SJCRH30 (cell line): ENCODE data around the gene C17orf100. TPM values are rescaled to one million over a fixed set of nuclear protein-coding genes. Genes with fewer than 3 reads are reported as not detected.

Source experiments
- DNase-seq, 2 experiments: peaks; one replicate each; pipeline ENCODE4 v3.0.0-alpha.2; 2015 to 2020
- H3K27ac ChIP-seq: fragments of 250-450 bp; sonication (Bioruptor Pico); 2 replicates; pipeline ENCODE4 v1.5.1; 2020; ENCODE audit warnings: mild to moderate bottlenecking, moderate library complexity
- H3K27me3 ChIP-seq: fragments of 250-450 bp; sonication (Bioruptor Pico); 2 replicates; pipeline ENCODE4 v1.5.1; 2020; ENCODE audit warnings: mild to moderate bottlenecking, moderate library complexity
- H3K36me3 ChIP-seq: fragments of 250-450 bp; sonication (Bioruptor Pico); 2 replicates; pipeline ENCODE4 v1.5.1; 2020; ENCODE audit warnings: mild to moderate bottlenecking, moderate library complexity
- H3K4me1 ChIP-seq: fragments of 250-450 bp; sonication (Bioruptor Pico); 2 replicates; pipeline ENCODE4 v1.5.1; 2020; ENCODE audit warnings: mild to moderate bottlenecking, moderate library complexity
- H3K4me3 ChIP-seq: fragments of 250-450 bp; sonication (Bioruptor Pico); 2 replicates; pipeline ENCODE4 v1.5.1; 2020; ENCODE audit warnings: mild to moderate bottlenecking, moderate library complexity
- H3K9me3 ChIP-seq: fragments of 250-450 bp; sonication (Bioruptor Pico); replicated peaks from 2 replicates; pipeline ENCODE4 v1.5.1; 2020; ENCODE audit warnings: mild to moderate bottlenecking, moderate library complexity
- total RNA-seq: library from RNA; depleted of rRNA; stranded (reverse); fragments of >200 nt; shearing (Covaris generic); gene quantifications from 2 replicates; pipeline ENCODE4 v1.2.3, GENCODE V29; 2014

The C17orf100 gene
- total RNA-seq, 1 experiment from 2014 or later, result 1.9 TPM

GRCh38 chr17:6637458-6637840, 14.1 kb upstream of the C17orf100 start:
- Histone ChIP-seq H3K9me3 (no peaks in the 10 kb centered on the region), H3K27me3 (no peaks in the 10 kb centered on the region), H3K27ac (no peak overlapping the region), H3K4me3 (no peak overlapping the region), H3K4me1 (0 out of 2 replicates have a peak, but pooled peaks cover 5% of the 10 kb centered on the region), H3K36me3 (peaks cover 15% of the 10 kb centered on the region)
- no peak for DNase-seq

GRCh38 chr17:6638046-6638908, 13.3 kb upstream of the C17orf100 start:
- no peaks in the 10 kb centered on the region for H3K27me3 ChIP-seq
- no peak overlapping the region for H3K4me3 ChIP-seq
- H3K27ac ChIP-seq, result no peak overlapping the region
- H3K9me3 ChIP-seq, result no peaks in the 10 kb centered on the region
- no peak for DNase-seq
- 0 out of 2 replicates have a peak, but pooled peaks cover 8% of the 10 kb centered on the region for H3K4me1 ChIP-seq
- H3K36me3 ChIP-seq, result peaks cover 11% of the 10 kb centered on the region

GRCh38 chr17:6639014-6639585, 12.5 kb upstream of the C17orf100 start:
- Histone ChIP-seq H3K9me3 (no peaks in the 10 kb centered on the region), H3K4me3 (peak overlapping the region; percentile 68), H3K36me3 (peaks cover 10% of the 10 kb centered on the region), H3K27ac (no peak overlapping the region), H3K27me3 (no peaks in the 10 kb centered on the region), H3K4me1 (0 out of 2 replicates have a peak, but pooled peaks cover 8% of the 10 kb centered on the region)
- no peak for DNase-seq

- peak overlapping the region; percentile 68 for H3K4me3 ChIP-seq
- 0 out of 2 replicates have a peak, but pooled peaks cover 8% of the 10 kb centered on the region for H3K4me1 ChIP-seq
- H3K27me3 ChIP-seq, result no peaks in the 10 kb centered on the region
- peak; percentile 33 to 44 for DNase-seq
- H3K9me3 ChIP-seq, result no peaks in the 10 kb centered on the region
- peak overlapping the region; percentile 76 for H3K27ac ChIP-seq
- H3K36me3 ChIP-seq, result peaks cover 7% of the 10 kb centered on the region
Measured at GRCh38 chr17:6639586-6640535, 11.7 kb upstream of the C17orf100 start.

GRCh38 chr17:6640536-6641246, 10.9 kb upstream of the C17orf100 start, which contains the start of the genes KIAA0753 and TXNDC17:
TSS of gene KIAA0753 (minus strand) at chr17:6640711. CDS start at chr17:6635103, 5,608 bp downstream.
TSS of gene TXNDC17 (plus strand) at chr17:6641060. CDS start at chr17:6641083, 23 bp downstream.
- Histone ChIP-seq H3K27ac (peak within 1 kb of the TSS; percentile 76), H3K4me3 (peak within 1 kb of the TSS; percentile 68), H3K9me3 (no peaks in the 10 kb centered on the region), H3K27me3 (no peaks in the 10 kb centered on the region), H3K4me1 (0 out of 2 replicates have a peak, but pooled peaks cover 8% of the 10 kb centered on the region), H3K36me3 (peaks cover 7% of the 10 kb centered on the region)
- peak; percentile 87 to 89 for DNase-seq

- peaks cover 7% of the 10 kb centered on the region for H3K36me3 ChIP-seq
- no peak for DNase-seq
- no peaks in the 10 kb centered on the region for H3K27me3 ChIP-seq
- H3K9me3 ChIP-seq, result no peaks in the 10 kb centered on the region
- 0 out of 2 replicates have a peak, but pooled peaks cover 8% of the 10 kb centered on the region for H3K4me1 ChIP-seq
- H3K27ac ChIP-seq, result peak overlapping the region; percentile 76
- H3K4me3 ChIP-seq, result peak overlapping the region; percentile 68
Measured at GRCh38 chr17:6641247-6641863, 10.2 kb upstream of the C17orf100 start.

GRCh38 chr17:6642592-6642991, 9.0 kb upstream of the C17orf100 start:
- H3K36me3 ChIP-seq, result peaks cover 7% of the 10 kb centered on the region
- no peak for DNase-seq

GRCh38 chr17:6643451-6644125, 8.0 kb upstream of the C17orf100 start:
- no peak overlapping the region for H3K4me3 ChIP-seq
- H3K27me3 ChIP-seq, result no peaks in the 10 kb centered on the region
- 0 out of 2 replicates have a peak, but pooled peaks cover 8% of the 10 kb centered on the region for H3K4me1 ChIP-seq
- no peaks in the 10 kb centered on the region for H3K9me3 ChIP-seq
- peaks cover 8% of the 10 kb centered on the region for H3K36me3 ChIP-seq
- DNase-seq, result peak in 1 of 2 experiments; percentile 28
- H3K27ac ChIP-seq, result no peak overlapping the region

More at GRCh38 chr17:6642592-6642991, 9.0 kb upstream of the C17orf100 start:
- H3K4me3 ChIP-seq, result no peak overlapping the region
- 0 out of 2 replicates have a peak, but pooled peaks cover 8% of the 10 kb centered on the region for H3K4me1 ChIP-seq
- H3K9me3 ChIP-seq, result no peaks in the 10 kb centered on the region
- no peak overlapping the region for H3K27ac ChIP-seq
- no peaks in the 10 kb centered on the region for H3K27me3 ChIP-seq

GRCh38 chr17:6648181-6648580, 3.4 kb upstream of the C17orf100 start:
- peaks cover 5% of the 10 kb centered on the region; the same call in 1 of the 2 replicates for H3K4me1 ChIP-seq
- H3K4me3 ChIP-seq, result no peak overlapping the region
- H3K27me3 ChIP-seq, result no peaks in the 10 kb centered on the region

GRCh38 chr17:6651919-6652452, 424 bp downstream of the C17orf100 start:
- DNase-seq, result peak; percentile 38 to 50
- H3K27me3 ChIP-seq, result no peaks in the 10 kb centered on the region
- no peaks in the 10 kb centered on the region for H3K9me3 ChIP-seq
- H3K4me3 ChIP-seq, result peak overlapping the region; percentile 82
- H3K27ac ChIP-seq, result peak overlapping the region; percentile 68; the same call in 1 of the 2 replicates
- H3K36me3 ChIP-seq, result 0 out of 2 replicates have a peak, but pooled peaks cover 6% of the 10 kb centered on the region
- H3K4me1 ChIP-seq, result peaks cover 3% of the 10 kb centered on the region; the same call in 1 of the 2 replicates

More at GRCh38 chr17:6648181-6648580, 3.4 kb upstream of the C17orf100 start:
- peak in 1 of 2 experiments; percentile 45 for DNase-seq
- Histone ChIP-seq H3K27ac (no peak overlapping the region), H3K36me3 (peaks cover 11% of the 10 kb centered on the region), H3K9me3 (no peaks in the 10 kb centered on the region)

- Histone ChIP-seq H3K36me3 (no peaks in the 10 kb centered on the region), H3K4me3 (no peak overlapping the region), H3K9me3 (no peaks in the 10 kb centered on the region), H3K27ac (no peak overlapping the region), H3K27me3 (no peaks in the 10 kb centered on the region), H3K4me1 (peaks cover 3% of the 10 kb centered on the region; the same call in 1 of the 2 replicates)
- no peak for DNase-seq
Measured at GRCh38 chr17:6654841-6655731, 3.5 kb downstream of the C17orf100 start.
